Activated naive CD8-positive, alpha-beta T cell treated with anti-CD3 and anti-CD28 coated beads for 36 hours (primary cell): ENCODE results near the gene UNC13D. TPM values are rescaled to one million over a fixed set of nuclear protein-coding genes. Genes with fewer than 3 reads are reported as not detected.
"Not testable (repeated sequence)": the region's sequence is repeated elsewhere in the genome, so short reads cannot be mapped to it uniquely, and the experiment has no call there.

Experiments
- DNase-seq: peaks from one replicate; pipeline ENCODE4 v3.0.0; 2021
- H3K27ac Mint-ChIP-seq: one replicate; pipeline ENCODE4 v1.8.0; 2022; ENCODE audit warnings: mild to moderate bottlenecking, moderate library complexity, mixed read lengths
- H3K27me3 Mint-ChIP-seq: one replicate; pipeline ENCODE4 v1.8.0; 2022; ENCODE audit warnings: mild to moderate bottlenecking, mixed read lengths
- H3K36me3 Mint-ChIP-seq: one replicate; pipeline ENCODE4 v1.8.0; 2021; ENCODE audit warnings: mild to moderate bottlenecking, mixed read lengths
- H3K4me1 Mint-ChIP-seq: one replicate; pipeline ENCODE4 v1.8.0; 2021; ENCODE audit warnings: mixed read lengths
- H3K4me3 Mint-ChIP-seq: one replicate; pipeline ENCODE4 v1.8.0; 2022; ENCODE audit warnings: mild to moderate bottlenecking, moderate library complexity, mixed read lengths
- H3K9me3 Mint-ChIP-seq: one replicate; pipeline ENCODE4 v1.8.0; 2022; ENCODE audit warnings: mixed read lengths
- total RNA-seq, 2 experiments: library from RNA; stranded (reverse); gene quantifications; one replicate each; pipeline ENCODE4 v1.2.3, GENCODE V29; 2021

UNC13D gene
- 100 to 1,000 TPM; 145 to 156 TPM for total RNA-seq

- peaks cover 11% of the 10 kb centered on the region for H3K36me3 Mint-ChIP-seq
- peak; percentile 71 for DNase-seq
- no peaks in the 10 kb centered on the region for H3K27me3 Mint-ChIP-seq
- peaks cover 16% of the 10 kb centered on the region for H3K4me1 Mint-ChIP-seq
- H3K4me3 Mint-ChIP-seq, result peak within 1 kb of the TSS; percentile 94
- peak within 1 kb of the TSS; percentile 95 for H3K27ac Mint-ChIP-seq
- H3K9me3 Mint-ChIP-seq, result no peaks in the 10 kb centered on the region
Observed at GRCh38 chr17:75843577-75844529, at the start of gene UNC13D. TSS of gene UNC13D (minus strand) at chr17:75844404. CDS start at chr17:75844337, 67 bp downstream.

GRCh38 chr17:75893305-75894048 is 49.3 kb upstream of the UNC13D start:
- H3K4me3 Mint-ChIP-seq, result peak overlapping the region; percentile 44
- peak overlapping the region; percentile 72 for H3K27ac Mint-ChIP-seq
- H3K9me3 Mint-ChIP-seq, result no peaks in the 10 kb centered on the region
- DNase-seq, result no peak
- peaks cover 26% of the 10 kb centered on the region for H3K4me1 Mint-ChIP-seq
- H3K27me3 Mint-ChIP-seq, result no peaks in the 10 kb centered on the region
- peaks cover 16% of the 10 kb centered on the region for H3K36me3 Mint-ChIP-seq

- H3K27ac Mint-ChIP-seq, result no peak overlapping the region
Observed at GRCh38 chr17:75892556-75893224, 48.5 kb upstream of the UNC13D start.

GRCh38 chr17:75891605-75892555 is 47.7 kb upstream of the UNC13D start:
- H3K27ac Mint-ChIP-seq, result no peak overlapping the region
- H3K9me3 Mint-ChIP-seq, result no peaks in the 10 kb centered on the region
- no peak for DNase-seq
- peaks cover 15% of the 10 kb centered on the region for H3K36me3 Mint-ChIP-seq
- no peaks in the 10 kb centered on the region for H3K27me3 Mint-ChIP-seq
- peaks cover 20% of the 10 kb centered on the region for H3K4me1 Mint-ChIP-seq
- no peak overlapping the region for H3K4me3 Mint-ChIP-seq

More at GRCh38 chr17:75892556-75893224, 48.5 kb upstream of the UNC13D start:
- no peak for DNase-seq
- Mint-ChIP-seq H3K9me3 (no peaks in the 10 kb centered on the region), H3K4me3 (no peak overlapping the region), H3K27me3 (no peaks in the 10 kb centered on the region), H3K4me1 (peaks cover 25% of the 10 kb centered on the region), H3K36me3 (peaks cover 15% of the 10 kb centered on the region)

GRCh38 chr17:75891022-75891604 is 46.9 kb upstream of the UNC13D start:
- Mint-ChIP-seq H3K27me3 (no peaks in the 10 kb centered on the region), H3K9me3 (no peaks in the 10 kb centered on the region)

GRCh38 chr17:75889454-75889853 is 45.2 kb upstream of the UNC13D start:
- H3K9me3 Mint-ChIP-seq, result no peaks in the 10 kb centered on the region
- peaks cover 4% of the 10 kb centered on the region for H3K36me3 Mint-ChIP-seq
- no peak for DNase-seq
- no peaks in the 10 kb centered on the region for H3K27me3 Mint-ChIP-seq
- H3K4me1 Mint-ChIP-seq, result peaks cover 11% of the 10 kb centered on the region
- peak overlapping the region; percentile 42 for H3K27ac Mint-ChIP-seq
- H3K4me3 Mint-ChIP-seq, result no peak overlapping the region

More at GRCh38 chr17:75891022-75891604, 46.9 kb upstream of the UNC13D start:
- Mint-ChIP-seq H3K4me1 (peaks cover 20% of the 10 kb centered on the region), H3K27ac (no peak overlapping the region), H3K4me3 (no peak overlapping the region), H3K36me3 (peaks cover 15% of the 10 kb centered on the region)
- no peak for DNase-seq

- Mint-ChIP-seq H3K4me1 (peaks cover 3% of the 10 kb centered on the region), H3K36me3 (peaks cover 4% of the 10 kb centered on the region), H3K4me3 (no peak overlapping the region), H3K9me3 (no peaks in the 10 kb centered on the region), H3K27ac (peak overlapping the region; percentile 46), H3K27me3 (no peaks in the 10 kb centered on the region)
- no peak for DNase-seq
Observed at GRCh38 chr17:75888484-75888883, 44.3 kb upstream of the UNC13D start.

GRCh38 chr17:75885860-75886259 is 41.7 kb upstream of the UNC13D start:
- not testable (repeated sequence) for DNase-seq, H3K4me3 Mint-ChIP-seq, H3K36me3 Mint-ChIP-seq, H3K27me3 Mint-ChIP-seq, H3K27ac Mint-ChIP-seq, H3K4me1 Mint-ChIP-seq, H3K9me3 Mint-ChIP-seq

GRCh38 chr17:75885431-75885830 is 41.2 kb upstream of the UNC13D start:
- H3K4me3 Mint-ChIP-seq, result no peak overlapping the region
- H3K36me3 Mint-ChIP-seq, result peaks cover 3% of the 10 kb centered on the region
- no peaks in the 10 kb centered on the region for H3K9me3 Mint-ChIP-seq
- DNase-seq, result no peak
- H3K4me1 Mint-ChIP-seq, result peaks cover 3% of the 10 kb centered on the region
- H3K27me3 Mint-ChIP-seq, result no peaks in the 10 kb centered on the region
- H3K27ac Mint-ChIP-seq, result no peak overlapping the region

- Mint-ChIP-seq H3K27me3 (peaks cover 5% of the 10 kb centered on the region), H3K36me3 (no peaks in the 10 kb centered on the region), H3K4me3 (no peak overlapping the region), H3K4me1 (peaks cover 11% of the 10 kb centered on the region), H3K27ac (no peak overlapping the region), H3K9me3 (no peaks in the 10 kb centered on the region)
- no peak for DNase-seq
Observed at GRCh38 chr17:75881678-75882454, 37.7 kb upstream of the UNC13D start.

GRCh38 chr17:75880266-75880665 is 36.1 kb upstream of the UNC13D start:
- no peak overlapping the region for H3K4me3 Mint-ChIP-seq
- H3K27ac Mint-ChIP-seq, result no peak overlapping the region
- no peak for DNase-seq

GRCh38 chr17:75878174-75878998 is 34.2 kb upstream of the UNC13D start, which contains the start of gene TRIM47:
TSS of gene TRIM47 (minus strand) at chr17:75878581. CDS start at chr17:75878548, 33 bp downstream.
- peak; percentile 50 for DNase-seq
- Mint-ChIP-seq H3K27me3 (peaks cover 5% of the 10 kb centered on the region), H3K4me1 (peaks cover 24% of the 10 kb centered on the region), H3K27ac (peak within 1 kb of the TSS; percentile 71), H3K9me3 (no peaks in the 10 kb centered on the region), H3K36me3 (peaks cover 5% of the 10 kb centered on the region), H3K4me3 (peak within 1 kb of the TSS; percentile 82)

More at GRCh38 chr17:75880266-75880665, 36.1 kb upstream of the UNC13D start:
- Mint-ChIP-seq H3K4me1 (peaks cover 24% of the 10 kb centered on the region), H3K9me3 (no peaks in the 10 kb centered on the region), H3K36me3 (peaks cover 5% of the 10 kb centered on the region), H3K27me3 (peaks cover 5% of the 10 kb centered on the region)
